ENCODE results near the gene N4BP3. TPM values are rescaled to one million over a fixed set of nuclear protein-coding genes. Genes with fewer than 3 reads are reported as not detected.

N4BP3 gene
- total and polyA plus RNA-seq, 2 experiments from 2014 or later = 9.8 to 58.2 TPM

DNA sequence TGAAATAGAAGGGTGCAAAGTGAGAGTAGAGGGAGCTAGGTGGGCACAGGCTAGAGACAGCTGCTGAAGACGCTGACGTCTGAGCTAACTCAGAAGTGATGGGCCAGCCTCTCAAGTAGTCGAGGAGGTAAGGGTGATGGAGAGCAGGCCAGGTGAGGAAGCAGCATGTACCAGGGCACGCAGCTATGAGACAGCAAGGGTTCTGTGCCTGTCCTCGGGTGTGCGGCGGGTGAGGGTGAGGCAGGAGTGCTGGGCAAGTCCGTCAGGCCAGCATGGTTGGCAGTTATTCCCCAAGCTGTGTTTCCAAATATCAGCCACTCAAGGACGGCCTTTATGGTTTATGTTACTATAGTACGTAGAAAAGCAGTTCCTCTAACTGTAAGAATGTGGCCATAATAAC lies 23.7 kb downstream of the N4BP3 start:
- no peaks in the 10 kb centered on the region for H3K9me3 Mint-ChIP-seq
- no peak overlapping the region for H3K4me3 Mint-ChIP-seq
- H2AFZ ChIP-seq = no peak overlapping the region
- peaks cover 47% of the 10 kb centered on the region for H3K36me3 ChIP-seq (ENCODE audit: insufficient read depth)
- peak overlapping the region; percentile 32; the same call in 1 of the 2 replicates for H3K27ac ChIP-seq (ENCODE audit: low read depth)
- peak overlapping the region; percentile 54 for H3K27ac Mint-ChIP-seq
- H3K4me1 Mint-ChIP-seq = peaks cover 28% of the 10 kb centered on the region
- H3K36me3 Mint-ChIP-seq (ENCODE audit: low read depth) = peaks cover 93% of the 10 kb centered on the region
- H3K79me2 ChIP-seq (replicated peaks; ENCODE audit: insufficient read depth) = peaks cover 52% of the 10 kb centered on the region
- H3K4me2 ChIP-seq = no peak overlapping the region
- no peaks in the 10 kb centered on the region; the same call in 1 of the 2 replicates for H3K4me1 ChIP-seq (ENCODE audit: insufficient read depth)
- H4K20me1 ChIP-seq (replicated peaks; ENCODE audit: insufficient read depth) = peaks cover 20% of the 10 kb centered on the region
- no peaks in the 10 kb centered on the region for H3K27me3 ChIP-seq (ENCODE audit: insufficient read depth)
- no peaks in the 10 kb centered on the region for H3K9me2 ChIP-seq (ENCODE audit: insufficient read depth)
- DNase-seq (ENCODE audit: low spot score) (no peak), ATAC-seq (no peak)
- H3F3A ChIP-seq (replicated peaks; ENCODE audit: low read depth) = peaks cover 14% of the 10 kb centered on the region; the same call in 1 of the 2 replicates
- peaks cover 6% of the 10 kb centered on the region for H3K27me3 Mint-ChIP-seq (ENCODE audit: insufficient read depth, low read depth, poor library complexity)
- TF ChIP-seq, protein P1, sequence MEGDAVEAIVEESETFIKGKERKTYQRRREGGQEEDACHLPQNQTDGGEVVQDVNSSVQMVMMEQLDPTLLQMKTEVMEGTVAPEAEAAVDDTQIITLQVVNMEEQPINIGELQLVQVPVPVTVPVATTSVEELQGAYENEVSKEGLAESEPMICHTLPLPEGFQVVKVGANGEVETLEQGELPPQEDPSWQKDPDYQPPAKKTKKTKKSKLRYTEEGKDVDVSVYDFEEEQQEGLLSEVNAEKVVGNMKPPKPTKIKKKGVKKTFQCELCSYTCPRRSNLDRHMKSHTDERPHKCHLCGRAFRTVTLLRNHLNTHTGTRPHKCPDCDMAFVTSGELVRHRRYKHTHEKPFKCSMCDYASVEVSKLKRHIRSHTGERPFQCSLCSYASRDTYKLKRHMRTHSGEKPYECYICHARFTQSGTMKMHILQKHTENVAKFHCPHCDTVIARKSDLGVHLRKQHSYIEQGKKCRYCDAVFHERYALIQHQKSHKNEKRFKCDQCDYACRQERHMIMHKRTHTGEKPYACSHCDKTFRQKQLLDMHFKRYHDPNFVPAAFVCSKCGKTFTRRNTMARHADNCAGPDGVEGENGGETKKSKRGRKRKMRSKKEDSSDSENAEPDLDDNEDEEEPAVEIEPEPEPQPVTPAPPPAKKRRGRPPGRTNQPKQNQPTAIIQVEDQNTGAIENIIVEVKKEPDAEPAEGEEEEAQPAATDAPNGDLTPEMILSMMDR (conservative IDR thresholded peaks at IDR 0.05; ENCODE audit: low read depth in 2 of 2) = no peak
- no peak for TF ChIP-seq POLR2AphosphoS5 (IDR thresholded peaks at IDR 0.05; ENCODE audit: low read depth)
- no peak for TF ChIP-seq JUNB (IDR thresholded peaks at IDR 0.05; ENCODE audit: unreplicated experiment)
- no peak for TF ChIP-seq ZNF331 (CRISPR knock-in tag; IDR thresholded peaks at IDR 0.05; ENCODE audit: low read depth)
- no peak for TF ChIP-seq ZNF114 (CRISPR knock-in tag; IDR thresholded peaks at IDR 0.05)
- TF ChIP-seq ZNF462 (CRISPR knock-in tag; IDR thresholded peaks at IDR 0.05) = no peak
- no peak for TF ChIP-seq EZH2phosphoT487 (IDR thresholded peaks at IDR 0.05; ENCODE audit: unreplicated experiment)
- no peak for TF ChIP-seq CREB1 (CRISPR knock-in tag; IDR thresholded peaks at IDR 0.05; ENCODE audit: low read depth)
- TF ChIP-seq NANOG (IDR thresholded peaks at IDR 0.05; ENCODE audit: borderline replicate concordance) = no peak
- no peak for TF ChIP-seq ETS1 (IDR thresholded peaks at IDR 0.05)
- TF ChIP-seq, protein P2, sequence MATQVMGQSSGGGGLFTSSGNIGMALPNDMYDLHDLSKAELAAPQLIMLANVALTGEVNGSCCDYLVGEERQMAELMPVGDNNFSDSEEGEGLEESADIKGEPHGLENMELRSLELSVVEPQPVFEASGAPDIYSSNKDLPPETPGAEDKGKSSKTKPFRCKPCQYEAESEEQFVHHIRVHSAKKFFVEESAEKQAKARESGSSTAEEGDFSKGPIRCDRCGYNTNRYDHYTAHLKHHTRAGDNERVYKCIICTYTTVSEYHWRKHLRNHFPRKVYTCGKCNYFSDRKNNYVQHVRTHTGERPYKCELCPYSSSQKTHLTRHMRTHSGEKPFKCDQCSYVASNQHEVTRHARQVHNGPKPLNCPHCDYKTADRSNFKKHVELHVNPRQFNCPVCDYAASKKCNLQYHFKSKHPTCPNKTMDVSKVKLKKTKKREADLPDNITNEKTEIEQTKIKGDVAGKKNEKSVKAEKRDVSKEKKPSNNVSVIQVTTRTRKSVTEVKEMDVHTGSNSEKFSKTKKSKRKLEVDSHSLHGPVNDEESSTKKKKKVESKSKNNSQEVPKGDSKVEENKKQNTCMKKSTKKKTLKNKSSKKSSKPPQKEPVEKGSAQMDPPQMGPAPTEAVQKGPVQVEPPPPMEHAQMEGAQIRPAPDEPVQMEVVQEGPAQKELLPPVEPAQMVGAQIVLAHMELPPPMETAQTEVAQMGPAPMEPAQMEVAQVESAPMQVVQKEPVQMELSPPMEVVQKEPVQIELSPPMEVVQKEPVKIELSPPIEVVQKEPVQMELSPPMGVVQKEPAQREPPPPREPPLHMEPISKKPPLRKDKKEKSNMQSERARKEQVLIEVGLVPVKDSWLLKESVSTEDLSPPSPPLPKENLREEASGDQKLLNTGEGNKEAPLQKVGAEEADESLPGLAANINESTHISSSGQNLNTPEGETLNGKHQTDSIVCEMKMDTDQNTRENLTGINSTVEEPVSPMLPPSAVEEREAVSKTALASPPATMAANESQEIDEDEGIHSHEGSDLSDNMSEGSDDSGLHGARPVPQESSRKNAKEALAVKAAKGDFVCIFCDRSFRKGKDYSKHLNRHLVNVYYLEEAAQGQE (IDR thresholded peaks at IDR 0.05; ENCODE audit: unreplicated experiment) = no peak
- TF ChIP-seq EZH2 (IDR thresholded peaks at IDR 0.05; ENCODE audit: low read depth, unreplicated experiment) = no peak
- TF ChIP-seq STAT1 (IDR thresholded peaks at IDR 0.05; ENCODE audit: unreplicated experiment) = no peak
- no peak overlapping the region for H3K4me3 ChIP-seq
